ENCODE results near the gene FAM76A.
"Not testable (repeated sequence)": the region's sequence is repeated elsewhere in the genome, so short reads cannot be mapped to it uniquely, and the experiment has no call there.

FAM76A gene

GRCh38 chr1:27778056-27778455 is 52.3 kb downstream of the FAM76A start:
- DNase-seq (ENCODE audit: low spot score) = peak; percentile 25

GRCh38 chr1:27779122-27779521 is 53.4 kb downstream of the FAM76A start:
- DNase-seq (ENCODE audit: low spot score) = no peak

- no peak for DNase-seq (ENCODE audit: low spot score)
These were observed 57.2 kb downstream of the FAM76A start for GRCh38 chr1:27782950-27783349.

GRCh38 chr1:27784700-27785099 is 58.9 kb downstream of the FAM76A start:
- no peak for DNase-seq (ENCODE audit: low spot score)

- DNase-seq (ENCODE audit: low spot score) = no peak
These were observed 60.2 kb downstream of the FAM76A start for GRCh38 chr1:27785781-27786455.

GRCh38 chr1:27787895-27788294 is 62.1 kb downstream of the FAM76A start:
- no peak for DNase-seq (ENCODE audit: low spot score)

GRCh38 chr1:27789540-27790041 is 63.8 kb downstream of the FAM76A start:
- peak; percentile 12 for DNase-seq (ENCODE audit: low spot score)

- not testable (repeated sequence) for DNase-seq (ENCODE audit: low spot score)
These were observed 64.5 kb downstream of the FAM76A start for GRCh38 chr1:27790270-27790669.

GRCh38 chr1:27795601-27796000 is 69.8 kb downstream of the FAM76A start:
- no peak for DNase-seq (ENCODE audit: low spot score)

- no peak for DNase-seq (ENCODE audit: low spot score)
These were observed 79.0 kb downstream of the FAM76A start for GRCh38 chr1:27804791-27805190.

- DNase-seq (ENCODE audit: low spot score) = no peak
These were observed 81.0 kb downstream of the FAM76A start for GRCh38 chr1:27806758-27807157.

- no peak for DNase-seq (ENCODE audit: low spot score)
These were observed 81.6 kb downstream of the FAM76A start for GRCh38 chr1:27807385-27807784.

GRCh38 chr1:27808131-27808530 is 82.4 kb downstream of the FAM76A start:
- not testable (repeated sequence) for DNase-seq (ENCODE audit: low spot score)

GRCh38 chr1:27809883-27810282 is 84.1 kb downstream of the FAM76A start:
- DNase-seq (ENCODE audit: low spot score) = no peak

GRCh38 chr1:27811741-27812500 is 86.2 kb downstream of the FAM76A start:
- DNase-seq (ENCODE audit: low spot score) = no peak
